GM04504 (cell line): ENCODE results near the gene EPM2A.
"Not testable (repeated sequence)": the region's sequence is repeated elsewhere in the genome, so short reads cannot be mapped to it uniquely, and the experiment has no call there.

Source experiments
- DNase-seq: peaks from one replicate; pipeline ENCODE4 v3.0.0-alpha.2; 2012; ENCODE audit warnings: low read depth

Gene EPM2A

GRCh38 chr6:145735356-145736165 lies at the start of gene EPM2A:
Gene EPM2A, minus strand, starts transcription at chr6:145735520. Its CDS starts 22 bp downstream, at chr6:145735498.
- DNase-seq: peak; percentile 54

DNA sequence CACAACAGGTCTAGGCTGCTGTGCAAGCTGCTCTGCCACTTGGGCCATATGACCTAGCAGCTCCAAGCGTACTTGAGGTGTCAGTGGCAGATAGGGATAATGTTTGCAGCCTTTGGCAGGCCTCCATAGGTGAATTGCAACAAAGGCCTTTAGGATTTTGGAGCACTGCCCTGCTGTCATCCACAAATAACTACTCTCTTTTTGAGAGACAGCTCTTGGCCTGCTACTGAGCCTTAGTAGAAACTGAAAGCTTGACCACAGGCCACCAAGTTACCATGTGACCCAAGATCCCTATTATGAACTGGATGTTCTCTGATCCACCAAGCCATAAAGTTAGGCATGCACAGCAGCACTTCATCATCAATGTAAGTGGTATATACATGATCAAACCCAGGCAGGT lies 49.4 kb upstream of the EPM2A start:
- no peak for DNase-seq

GRCh38 chr6:145783796-145784195 lies 48.5 kb upstream of the EPM2A start:
- DNase-seq: no peak

DNA sequence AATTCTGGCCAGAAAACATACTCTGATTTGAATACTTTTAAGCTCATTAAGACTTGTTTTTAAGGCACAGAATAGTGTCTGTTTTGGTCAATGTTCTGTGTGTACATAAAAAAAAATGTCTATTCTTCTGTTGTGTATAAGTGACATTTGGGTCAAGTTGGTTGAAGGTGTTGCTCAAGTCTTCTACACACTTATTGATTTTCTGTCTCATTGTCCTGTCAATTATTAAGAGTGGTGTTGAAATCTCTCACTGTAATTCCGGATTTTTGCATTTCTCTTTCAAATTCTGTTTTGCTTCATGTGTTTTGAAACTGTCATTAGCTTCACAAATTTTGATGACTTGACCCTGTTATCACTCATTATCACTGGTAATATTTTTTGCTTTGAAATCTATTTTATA lies 37.5 kb upstream of the EPM2A start:
- DNase-seq: no peak

DNA sequence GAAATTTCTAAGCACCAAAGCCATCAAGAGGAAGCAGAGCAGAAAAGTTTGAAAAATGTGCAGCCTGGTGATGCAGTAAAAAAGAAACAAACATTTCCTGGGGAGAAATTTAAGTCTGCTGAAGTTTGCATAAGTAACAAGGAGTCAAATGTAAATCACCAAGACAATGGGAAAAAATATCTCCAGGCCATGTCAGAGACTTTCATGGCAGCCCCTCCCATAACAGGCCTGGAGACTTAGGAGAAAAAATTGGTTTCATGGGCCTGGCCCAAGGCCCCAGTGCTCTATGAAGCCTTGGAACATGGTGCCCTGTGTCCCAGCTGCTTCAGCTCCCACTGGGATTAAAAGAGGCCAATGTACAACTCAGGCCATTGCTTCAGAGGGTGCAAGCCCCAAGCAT lies 30.1 kb upstream of the EPM2A start:
- no peak for DNase-seq

GRCh38 chr6:145763742-145764141 lies 28.4 kb upstream of the EPM2A start:
- DNase-seq: no peak

DNA sequence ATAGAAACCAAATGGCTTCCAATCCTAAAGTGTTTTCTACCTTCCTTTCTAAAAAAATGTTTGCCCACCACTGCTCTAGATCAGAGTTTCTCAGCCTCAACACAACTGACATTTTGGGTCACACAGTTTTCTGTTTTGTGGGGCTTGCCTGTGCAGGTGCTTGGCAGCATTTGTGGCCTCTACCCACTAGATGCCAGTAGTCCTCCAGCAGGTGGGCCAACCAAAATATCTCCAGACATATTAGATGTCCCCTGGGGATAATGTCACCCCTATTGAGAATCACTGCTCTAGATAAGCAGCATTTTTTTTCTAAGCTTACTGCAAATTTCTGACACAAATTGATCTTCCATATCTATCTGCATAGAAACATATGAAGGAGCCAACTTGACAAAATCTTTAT lies 26.3 kb upstream of the EPM2A start:
- DNase-seq: no peak

GRCh38 chr6:145758113-145758512 lies 22.8 kb upstream of the EPM2A start:
- no peak for DNase-seq

- peak; percentile 87 for DNase-seq
These were observed 20.9 kb upstream of the EPM2A start for GRCh38 chr6:145756170-145756662.

- DNase-seq: no peak
These were observed 20.4 kb upstream of the EPM2A start for GRCh38 chr6:145755682-145756081.

DNA sequence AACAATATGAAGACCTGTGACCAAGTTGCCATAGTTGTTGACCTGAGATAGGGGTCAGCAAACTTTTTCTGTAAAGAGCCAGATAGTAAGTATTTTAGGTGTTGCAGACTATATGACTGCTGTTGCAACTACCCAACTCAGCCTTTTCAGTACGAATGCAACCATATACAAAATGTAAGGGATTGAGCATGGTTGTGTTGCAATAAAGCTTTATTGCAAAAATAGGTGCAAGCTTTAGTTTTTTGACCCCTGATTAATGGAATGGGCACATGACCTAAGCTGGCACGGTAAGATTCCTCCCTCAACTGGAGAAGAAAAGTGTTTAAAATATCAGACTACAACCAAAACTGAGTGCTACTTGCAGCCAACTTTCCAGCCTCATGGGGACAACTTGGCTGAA lies 17.3 kb upstream of the EPM2A start:
- DNase-seq: no peak

GRCh38 chr6:145749632-145750031 lies 14.3 kb upstream of the EPM2A start:
- peak; percentile 60 for DNase-seq

GRCh38 chr6:145745861-145746260 lies 10.5 kb upstream of the EPM2A start:
- no peak for DNase-seq

DNA sequence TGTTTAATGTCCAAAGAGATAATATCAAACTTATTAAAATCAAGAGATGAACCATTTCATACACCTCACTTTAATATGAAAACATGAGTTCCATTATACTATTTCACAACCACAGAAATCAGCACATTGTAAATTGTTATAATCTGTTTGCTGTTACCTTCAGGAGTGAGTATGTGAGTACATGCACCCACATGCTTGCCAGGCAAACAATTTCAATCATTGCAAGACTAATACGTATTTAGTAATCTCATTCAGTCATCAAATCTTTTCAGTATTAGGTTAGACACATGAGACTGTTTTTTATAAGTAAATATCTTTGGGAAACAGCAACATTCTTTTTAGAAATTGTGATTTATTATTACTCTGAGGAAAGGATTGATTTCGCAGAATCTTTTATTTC lies 9.3 kb upstream of the EPM2A start:
- DNase-seq: no peak

DNA sequence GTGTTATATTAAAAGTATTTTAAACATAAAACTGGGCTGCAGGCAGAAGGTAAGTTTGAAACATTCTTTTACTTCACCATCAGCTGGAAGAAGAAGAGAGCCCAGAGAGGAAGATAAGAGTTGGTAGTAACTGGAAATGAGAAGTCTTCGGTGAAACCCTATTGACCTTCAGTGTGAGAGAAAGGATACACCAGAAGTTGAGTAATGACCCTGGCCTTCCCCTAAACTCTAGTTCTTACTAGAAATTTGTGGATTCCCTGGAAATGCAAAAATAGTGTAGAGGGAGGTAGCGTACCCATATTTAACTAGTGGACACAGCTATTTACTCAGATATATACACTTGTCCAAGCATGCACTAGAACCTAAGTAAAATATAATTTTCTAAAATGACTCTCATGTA lies 8.0 kb upstream of the EPM2A start:
- DNase-seq: no peak

DNA sequence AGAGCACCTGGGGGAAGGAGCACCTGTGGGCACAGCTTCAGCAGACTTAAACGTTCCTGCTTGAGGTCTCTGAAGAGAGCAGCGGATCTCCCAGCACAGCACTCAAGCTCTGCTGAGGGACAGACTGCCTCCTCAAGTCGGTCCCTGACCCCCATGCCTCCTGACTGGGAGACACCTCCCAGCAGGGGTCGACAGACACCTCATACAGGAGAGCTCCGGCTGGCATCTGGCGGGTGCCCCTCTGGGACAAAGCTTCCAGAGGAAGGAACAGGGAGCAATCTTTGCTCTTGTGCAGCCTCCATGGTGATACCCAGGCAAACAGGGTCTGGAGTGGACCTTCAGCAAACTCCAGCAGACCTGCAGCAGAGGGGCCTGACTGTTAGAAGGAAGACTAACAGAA lies 7.2 kb upstream of the EPM2A start:
- not testable (repeated sequence) for DNase-seq

GRCh38 chr6:145739685-145740084 lies 4.4 kb upstream of the EPM2A start:
- not testable (repeated sequence) for DNase-seq

DNA sequence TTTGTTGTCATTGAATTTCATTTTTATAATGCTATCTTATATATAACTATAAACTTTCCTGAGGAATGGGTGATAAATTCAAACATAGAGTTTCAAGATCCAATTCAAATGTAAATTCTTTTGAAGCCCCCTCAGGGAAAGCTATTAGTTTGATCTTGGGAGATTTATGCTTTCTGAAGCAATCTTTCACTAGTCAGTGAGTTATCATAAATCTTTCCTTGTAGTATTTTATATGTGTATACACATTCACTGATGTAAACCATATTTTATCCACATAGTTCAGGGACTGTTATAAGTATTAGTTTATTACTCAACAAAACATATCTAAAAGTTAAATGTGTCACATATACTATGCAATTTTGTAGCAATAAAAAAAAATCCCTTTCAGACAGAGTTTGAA lies 2.9 kb upstream of the EPM2A start:
- no peak for DNase-seq

- DNase-seq: peak; percentile 24
These were observed 1.4 kb upstream of the EPM2A start for GRCh38 chr6:145736661-145737144.

GRCh38 chr6:145734486-145735355 lies 599 bp downstream of the EPM2A start:
- DNase-seq: peak; percentile 74

- DNase-seq: no peak
These were observed 1.5 kb downstream of the EPM2A start for GRCh38 chr6:145733810-145734209.

DNA sequence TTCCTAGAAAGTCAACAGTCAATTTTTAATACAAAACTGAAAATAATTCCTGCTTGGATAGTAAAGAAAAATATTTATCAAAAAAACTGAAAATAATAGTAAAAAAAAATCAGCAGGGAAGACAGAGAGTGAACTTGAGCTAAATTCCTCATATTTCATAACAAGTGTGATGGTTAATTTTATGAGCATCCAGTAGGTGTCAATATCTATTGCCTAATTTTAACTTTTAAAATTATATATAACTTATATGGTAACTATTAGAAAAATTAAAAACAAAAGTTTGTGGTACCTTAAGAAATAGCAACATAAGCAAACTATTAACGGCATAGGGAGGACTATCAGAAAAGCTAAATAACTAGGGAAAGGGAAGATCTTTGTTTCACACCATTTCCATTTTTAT lies 2.1 kb downstream of the EPM2A start:
- DNase-seq: no peak

DNA sequence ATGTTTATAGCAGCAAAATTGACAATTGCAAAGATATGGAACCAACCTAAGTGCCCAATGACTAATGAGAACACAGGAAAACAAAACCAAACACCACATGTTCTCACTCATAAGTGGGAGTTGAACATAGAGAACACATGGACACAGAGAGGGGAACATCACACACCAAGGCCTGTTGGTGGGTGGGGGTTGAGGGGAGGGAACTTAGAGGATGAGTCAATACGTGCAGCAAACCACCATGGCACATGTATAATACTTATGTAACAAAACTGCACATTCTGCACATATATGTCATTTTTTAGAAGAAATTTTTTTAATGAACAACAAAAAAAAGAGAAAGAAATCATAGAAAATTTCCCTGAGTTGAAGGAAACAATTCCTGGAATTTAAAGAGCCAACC lies 3.9 kb downstream of the EPM2A start:
- no peak for DNase-seq
